HCT116 (cell line): ENCODE data around the gene UBE2D3. TPM values are rescaled to one million over a fixed set of nuclear protein-coding genes. Genes with fewer than 3 reads are reported as not detected.

Source experiments
- ATAC-seq: fragments of 200-7000 bp; cut with Tn5 transposase; 2 replicates; pipeline ENCODE4 v1.9.1; 2020; ENCODE audit warnings: mild to moderate bottlenecking, moderate library complexity
- BruUV-seq: library from RNA; stranded (reverse); fragments of 400-500 nt; replicated peaks from 2 replicates; lab custom pipeline; 2021; lab: Mats Ljungman, UMichigan
- CTCF ChIA-PET: fragments of 300-600 bp; sonication (Branson Sonifier 250); formaldehyde crosslinking; loops from one replicate; lab custom pipeline; 2021; ENCODE audit warnings: antibody characterized with exemption; lab: Charles Lee
- POLR2A ChIA-PET: fragments of 300-600, 350-600 bp; sonication (Branson Sonifier 250); formaldehyde crosslinking; loops from one replicate; lab custom pipeline; 2021; ENCODE audit warnings: antibody characterized with exemption; lab: Charles Lee
- RAD21 ChIA-PET, 2 experiments: fragments of 300-600 bp; sonication (Branson Sonifier 250); formaldehyde crosslinking; loops; one replicate each; lab custom pipeline; 2023; ENCODE audit warnings: low total read pairs in 2 of 2; ENCODE audit not compliant: uncharacterized antibody in 2 of 2, unreplicated experiment in 2 of 2, low non-redundant PET in 1 of 2; lab: Charles Lee
- DNase-seq: peaks from one replicate; pipeline ENCODE4 v3.0.0-alpha.2; 2010; ENCODE audit warnings: low read depth, low spot score
- H2AFZ ChIP-seq: fragments of 200-600 bp; shearing (Covaris generic), sonication (generic); 2 replicates; pipeline ENCODE4 v1.6.1; 2017; ENCODE audit warnings: low read depth, mixed run types, mixed read lengths, antibody characterized with exemption, low read length; ENCODE audit not compliant: poor library complexity, severe bottlenecking
- H3K27ac ChIP-seq: 2 replicates; pipeline ENCODE4 v1.5.1; 2012; ENCODE audit warnings: low read depth, low read length
- H3K27me3 ChIP-seq: fragments of 200-600 bp; sonication (generic); 2 replicates; pipeline ENCODE4 v1.6.1; 2016; ENCODE audit warnings: mixed run types, low read length, mixed read lengths; ENCODE audit not compliant: insufficient read depth
- H3K36me3 ChIP-seq, 2 experiments: fragments of 200-500 bp in 1 of 2; fragments of 200-600 bp in 1 of 2; sonication (Bioruptor generic) in 1 of 2; sonication (generic) in 1 of 2; 2 replicates each; pipeline versions ENCODE4 v1.5.1 to v1.6.1; 2014 to 2016; ENCODE audit warnings: low read length in 2 of 2, inconsistent platforms in 1 of 2, mixed read lengths in 1 of 2, mixed run types in 1 of 2; ENCODE audit not compliant: insufficient read depth in 2 of 2, control insufficient read depth in 1 of 2
- H3K4me1 ChIP-seq, 2 experiments: fragments of 200-600 bp in 1 of 2; sonication (generic) in 1 of 2; 2 replicates each; pipeline versions ENCODE4 v1.5.1 to v1.6.1; 2012 to 2017; ENCODE audit warnings: low read length in 2 of 2, inconsistent platforms in 1 of 2, mild to moderate bottlenecking in 1 of 2, mixed read lengths in 1 of 2, mixed run types in 1 of 2, moderate library complexity in 1 of 2; ENCODE audit not compliant: insufficient read depth in 2 of 2, control insufficient read depth in 1 of 2
- H3K4me2 ChIP-seq: fragments of 200-600 bp; sonication (generic); 2 replicates; pipeline ENCODE4 v1.6.1; 2017; ENCODE audit warnings: mixed run types, low read length, mixed read lengths
- H3K4me3 ChIP-seq, 2 experiments: fragments of 200-600 bp in 1 of 2; sonication (generic) in 1 of 2; replicated peaks in 1 of 2; 2 replicates each; pipeline ENCODE4 v1.5.1; 2011 to 2016; ENCODE audit warnings: low read length in 2 of 2, control low read depth in 1 of 2, low read depth in 1 of 2, mild to moderate bottlenecking in 1 of 2, mixed read lengths in 1 of 2, mixed run types in 1 of 2
- H3K79me2 ChIP-seq: fragments of 200-600 bp; sonication (generic); 2 replicates; pipeline ENCODE4 v1.6.1; 2017; ENCODE audit warnings: mild to moderate bottlenecking, mixed run types, low read length, moderate library complexity, mixed read lengths; ENCODE audit not compliant: insufficient read depth
- H3K9ac ChIP-seq: fragments of 200-600 bp; sonication (generic); 2 replicates; pipeline ENCODE4 v1.6.1; 2016; ENCODE audit warnings: low read length, mixed read lengths
- H3K9me2 ChIP-seq: fragments of 200-600 bp; sonication (generic), shearing (Covaris generic); 2 replicates; pipeline ENCODE4 v1.6.1; 2017; ENCODE audit warnings: mixed run types, mild to moderate bottlenecking, moderate library complexity; ENCODE audit not compliant: insufficient read depth
- H3K9me3 ChIP-seq, 2 experiments: fragments of 200-500 bp in 1 of 2; fragments of 200-600 bp in 1 of 2; sonication (Bioruptor generic) in 1 of 2; sonication (generic) in 1 of 2; 2 replicates each; pipeline ENCODE4 v1.6.1; 2014 to 2017; ENCODE audit warnings: low read length in 2 of 2, mixed read lengths in 2 of 2, inconsistent platforms in 1 of 2, low read depth in 1 of 2, mild to moderate bottlenecking in 1 of 2, mixed run types in 1 of 2, moderate library complexity in 1 of 2; ENCODE audit not compliant: control insufficient read depth in 1 of 2, insufficient read depth in 1 of 2
- H4K20me1 ChIP-seq: fragments of 200-600 bp; sonication (generic), shearing (Covaris generic); 2 replicates; pipeline ENCODE4 v1.6.1; 2017; ENCODE audit warnings: mixed run types, mild to moderate bottlenecking, moderate library complexity; ENCODE audit not compliant: insufficient read depth
- ATF3 ChIP-seq: IDR thresholded peaks from 2 replicates; pipeline ENCODE4 v1.6.1; 2012
- CBX3 ChIP-seq: IDR thresholded peaks from 2 replicates; pipeline ENCODE4 v1.6.1; 2012; ENCODE audit warnings: low read depth
- ELF1 ChIP-seq: IDR thresholded peaks from 2 replicates; pipeline ENCODE4 v1.6.1; 2012; ENCODE audit warnings: low read depth, borderline replicate concordance
- EZH2 ChIP-seq: fragments of 200-600 bp; sonication (generic); IDR thresholded peaks from 2 replicates; pipeline ENCODE4 v1.6.1; 2017; ENCODE audit warnings: antibody characterized with exemption, mixed run types
- FOSL1 ChIP-seq: IDR thresholded peaks from 2 replicates; pipeline ENCODE4 v1.6.1; 2012; ENCODE audit warnings: low read depth
- JUND ChIP-seq: IDR thresholded peaks from 2 replicates; pipeline ENCODE4 v1.6.1; 2012
- MAX ChIP-seq: IDR thresholded peaks from 2 replicates; pipeline ENCODE4 v1.6.1; 2012
- POLR2AphosphoS5 ChIP-seq: IDR thresholded peaks from 2 replicates; pipeline ENCODE4 v1.6.1; 2011; ENCODE audit warnings: mild to moderate bottlenecking, low read depth, low read length, moderate library complexity
- RAD21 ChIP-seq: IDR thresholded peaks from 2 replicates; pipeline ENCODE4 v1.6.1; 2012; ENCODE audit warnings: low read depth, mild to moderate bottlenecking
- SP1 ChIP-seq: IDR thresholded peaks from 2 replicates; pipeline ENCODE4 v1.6.1; 2012; ENCODE audit warnings: low read depth
- SRF ChIP-seq: IDR thresholded peaks from 2 replicates; pipeline ENCODE4 v1.6.1; 2012; ENCODE audit warnings: low read depth
- TCF7L2 ChIP-seq: IDR thresholded peaks from 2 replicates; pipeline ENCODE4 v1.7.0; 2011; ENCODE audit warnings: borderline replicate concordance, inconsistent platforms; ENCODE audit not compliant: insufficient read depth, insufficient read length; ENCODE audit errors: extremely low read depth
- YY1 ChIP-seq: IDR thresholded peaks from 2 replicates; pipeline ENCODE4 v1.6.1; 2011; ENCODE audit warnings: low read length, low read depth, moderate library complexity, mild to moderate bottlenecking; ENCODE audit not compliant: insufficient replicate concordance; ENCODE audit errors: extremely low read depth
- ZBTB33 ChIP-seq: IDR thresholded peaks from 2 replicates; pipeline ENCODE4 v1.6.1; 2011; ENCODE audit warnings: mild to moderate bottlenecking, low read length, moderate library complexity; ENCODE audit not compliant: insufficient replicate concordance; ENCODE audit errors: extremely low read depth
- ZFX ChIP-seq: fragments of 450-650 bp; IDR thresholded peaks from 2 replicates; pipeline ENCODE4 v1.6.1; 2017
- ZNF274 ChIP-seq: fragments of 200-500 bp; sonication (Bioruptor generic); IDR thresholded peaks from 2 replicates; pipeline ENCODE4 v1.6.1; 2014; ENCODE audit warnings: mild to moderate bottlenecking, low read depth, low read length, inconsistent platforms
- intact Hi-C: fragments of 100-400 bp; cut with micrococcal nuclease; formaldehyde crosslinking; loops from 2 replicates; pipeline ENCODE4 v1.10.0; 2022
- total RNA-seq: library from RNA; stranded (reverse); gene quantifications from one replicate; pipeline ENCODE4 v1.2.1, GENCODE V29; 2021; ENCODE audit not compliant: unreplicated experiment
- TF ChIP-seq, protein P1 (sequence below): IDR thresholded peaks from 2 replicates; pipeline ENCODE4 v1.6.1; 2012; ENCODE audit warnings: low read depth

Gene UBE2D3
- total RNA-seq, 1 experiment from 2014 or later = 302 TPM

GRCh38 chr4:102757681-102758080 lies 69.7 kb downstream of the UBE2D3 start:
- no peak for TF ChIP-seq FOSL1
- TF ChIP-seq, protein P1, sequence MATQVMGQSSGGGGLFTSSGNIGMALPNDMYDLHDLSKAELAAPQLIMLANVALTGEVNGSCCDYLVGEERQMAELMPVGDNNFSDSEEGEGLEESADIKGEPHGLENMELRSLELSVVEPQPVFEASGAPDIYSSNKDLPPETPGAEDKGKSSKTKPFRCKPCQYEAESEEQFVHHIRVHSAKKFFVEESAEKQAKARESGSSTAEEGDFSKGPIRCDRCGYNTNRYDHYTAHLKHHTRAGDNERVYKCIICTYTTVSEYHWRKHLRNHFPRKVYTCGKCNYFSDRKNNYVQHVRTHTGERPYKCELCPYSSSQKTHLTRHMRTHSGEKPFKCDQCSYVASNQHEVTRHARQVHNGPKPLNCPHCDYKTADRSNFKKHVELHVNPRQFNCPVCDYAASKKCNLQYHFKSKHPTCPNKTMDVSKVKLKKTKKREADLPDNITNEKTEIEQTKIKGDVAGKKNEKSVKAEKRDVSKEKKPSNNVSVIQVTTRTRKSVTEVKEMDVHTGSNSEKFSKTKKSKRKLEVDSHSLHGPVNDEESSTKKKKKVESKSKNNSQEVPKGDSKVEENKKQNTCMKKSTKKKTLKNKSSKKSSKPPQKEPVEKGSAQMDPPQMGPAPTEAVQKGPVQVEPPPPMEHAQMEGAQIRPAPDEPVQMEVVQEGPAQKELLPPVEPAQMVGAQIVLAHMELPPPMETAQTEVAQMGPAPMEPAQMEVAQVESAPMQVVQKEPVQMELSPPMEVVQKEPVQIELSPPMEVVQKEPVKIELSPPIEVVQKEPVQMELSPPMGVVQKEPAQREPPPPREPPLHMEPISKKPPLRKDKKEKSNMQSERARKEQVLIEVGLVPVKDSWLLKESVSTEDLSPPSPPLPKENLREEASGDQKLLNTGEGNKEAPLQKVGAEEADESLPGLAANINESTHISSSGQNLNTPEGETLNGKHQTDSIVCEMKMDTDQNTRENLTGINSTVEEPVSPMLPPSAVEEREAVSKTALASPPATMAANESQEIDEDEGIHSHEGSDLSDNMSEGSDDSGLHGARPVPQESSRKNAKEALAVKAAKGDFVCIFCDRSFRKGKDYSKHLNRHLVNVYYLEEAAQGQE = no peak
- TF ChIP-seq EZH2 = no peak
- no peak for TF ChIP-seq ZNF274
- no peak for TF ChIP-seq RAD21
- no peak for TF ChIP-seq JUND
- no peak for TF ChIP-seq POLR2AphosphoS5
- TF ChIP-seq TCF7L2 = no peak
- TF ChIP-seq MAX = no peak
- TF ChIP-seq CBX3 = no peak
- no peak for TF ChIP-seq ZBTB33
- no peak for TF ChIP-seq ATF3
- TF ChIP-seq ZFX = no peak
- TF ChIP-seq ELF1 = no peak
- no peak for TF ChIP-seq SRF
- TF ChIP-seq SP1 = no peak
- no peak for TF ChIP-seq YY1
- CTCF ChIA-PET = no interaction called here
- H3K9ac ChIP-seq = no peak overlapping the region
- H3K27ac ChIP-seq = no peak overlapping the region
- POLR2A ChIA-PET = no interaction called here
- no peak overlapping the region for H3K4me3 ChIP-seq
- H3K36me3 ChIP-seq = no peaks in the 10 kb centered on the region
- H2AFZ ChIP-seq = no peak overlapping the region
- H4K20me1 ChIP-seq = no peaks in the 10 kb centered on the region
- H3K79me2 ChIP-seq = peaks cover 30% of the 10 kb centered on the region
- H3K4me1 ChIP-seq = peaks cover 11 to 26% of the 10 kb centered on the region in 2 experiments; a peak in 3 of 4 replicates
- RAD21 ChIA-PET = no interaction called here
- no TSS peak for BruUV-seq
- no peaks in the 10 kb centered on the region for H3K9me3 ChIP-seq
- H3K9me2 ChIP-seq = no peaks in the 10 kb centered on the region
- H3K27me3 ChIP-seq = no peaks in the 10 kb centered on the region
- DNase-seq (no peak), ATAC-seq (no peak)
- intact Hi-C loops = no loop called here
- H3K4me2 ChIP-seq = no peak overlapping the region
